H9 (cell line): ENCODE data around the gene TAAR2. TPM values are rescaled to one million over a fixed set of nuclear protein-coding genes. Genes with fewer than 3 reads are reported as not detected.

Source experiments
- DNase-seq: peaks from one replicate; pipeline ENCODE4 v3.0.0-alpha.2; 2017
- H2AFZ ChIP-seq: one replicate; pipeline ENCODE4 v1.6.1; 2013; ENCODE audit warnings: mild to moderate bottlenecking, low read length, control low read depth, moderate library complexity
- H2AK5ac ChIP-seq: 2 replicates; pipeline ENCODE4 v1.6.1; 2013; ENCODE audit warnings: low read length, control low read depth, mixed read lengths; ENCODE audit not compliant: insufficient read length
- H2BK120ac ChIP-seq: one replicate; pipeline ENCODE4 v1.6.1; 2013; ENCODE audit warnings: low read depth, mild to moderate bottlenecking, low read length, control low read depth, inconsistent platforms; ENCODE audit not compliant: poor library complexity, severe bottlenecking
- H2BK12ac ChIP-seq: 2 replicates; pipeline ENCODE4 v1.6.1; 2013; ENCODE audit warnings: low read length, control low read depth, mixed read lengths, low read depth; ENCODE audit not compliant: insufficient read length
- H2BK15ac ChIP-seq: 2 replicates; pipeline ENCODE4 v1.6.1; 2013; ENCODE audit warnings: low read depth, low read length, control low read depth
- H2BK20ac ChIP-seq: one replicate; pipeline ENCODE4 v1.6.1; 2013; ENCODE audit warnings: low read depth, mild to moderate bottlenecking, low read length, control low read depth, inconsistent platforms; ENCODE audit not compliant: poor library complexity, severe bottlenecking
- H2BK5ac ChIP-seq: 2 replicates; pipeline ENCODE4 v1.6.1; 2013; ENCODE audit warnings: low read length, control low read depth, mixed read lengths; ENCODE audit not compliant: insufficient read length
- H3K14ac ChIP-seq: 2 replicates; pipeline ENCODE4 v1.6.1; 2013; ENCODE audit warnings: low read length, control low read depth; ENCODE audit not compliant: insufficient read depth
- H3K18ac ChIP-seq: 2 replicates; pipeline ENCODE4 v1.6.1; 2013; ENCODE audit warnings: low read depth, mild to moderate bottlenecking, mixed read lengths, low read length, control low read depth; ENCODE audit not compliant: insufficient read length
- H3K23ac ChIP-seq: 2 replicates; pipeline ENCODE4 v1.6.1; 2013; ENCODE audit warnings: low read length, control low read depth, mixed read lengths, low read depth; ENCODE audit not compliant: insufficient read length
- H3K23me2 ChIP-seq: 2 replicates; pipeline ENCODE4 v1.6.1; 2013; ENCODE audit warnings: low read depth, mild to moderate bottlenecking, mixed read lengths, low read length, control low read depth; ENCODE audit not compliant: insufficient read length, poor library complexity, severe bottlenecking
- H3K27ac ChIP-seq: 2 replicates; pipeline ENCODE4 v1.5.1; 2013; ENCODE audit warnings: low read length, control low read depth, mixed read lengths, low read depth; ENCODE audit not compliant: insufficient read length
- H3K27me3 ChIP-seq: 2 replicates; pipeline ENCODE4 v1.6.1; 2013; ENCODE audit warnings: low read length, control low read depth, inconsistent platforms; ENCODE audit not compliant: insufficient read depth
- H3K4ac ChIP-seq: 2 replicates; pipeline ENCODE4 v1.6.1; 2013; ENCODE audit warnings: low read depth, mild to moderate bottlenecking, control low read depth, inconsistent platforms, low read length, moderate library complexity
- H3K4me1 ChIP-seq: 2 replicates; pipeline ENCODE4 v1.6.1; 2013; ENCODE audit warnings: low read length, control low read depth, inconsistent platforms; ENCODE audit not compliant: insufficient read depth
- H3K4me2 ChIP-seq: 2 replicates; pipeline ENCODE4 v1.6.1; 2013; ENCODE audit warnings: low read length, control low read depth, mixed read lengths; ENCODE audit not compliant: insufficient read length, insufficient read depth
- H3K56ac ChIP-seq: 2 replicates; pipeline ENCODE4 v1.6.1; 2013; ENCODE audit warnings: low read depth, mild to moderate bottlenecking, mixed read lengths, low read length, control low read depth; ENCODE audit not compliant: insufficient read length
- H3K79me1 ChIP-seq: 2 replicates; pipeline ENCODE4 v1.6.1; 2013; ENCODE audit warnings: low read depth, mild to moderate bottlenecking, moderate library complexity, low read length, control low read depth, inconsistent platforms; ENCODE audit not compliant: insufficient read depth, poor library complexity, severe bottlenecking
- H3K79me2 ChIP-seq: 2 replicates; pipeline ENCODE4 v1.6.1; 2013; ENCODE audit warnings: low read length, control low read depth, inconsistent platforms; ENCODE audit not compliant: insufficient read depth
- H3K9ac ChIP-seq: 2 replicates; pipeline ENCODE4 v1.6.1; 2013; ENCODE audit warnings: low read length, control low read depth, mixed read lengths; ENCODE audit not compliant: insufficient read length; ENCODE audit errors: extremely low read depth
- H3K9me3 ChIP-seq: one replicate; pipeline ENCODE4 v1.6.1; 2013; ENCODE audit warnings: low read depth, low read length, inconsistent platforms; ENCODE audit not compliant: control insufficient read depth
- H3T11ph ChIP-seq: one replicate; pipeline ENCODE4 v1.6.1; 2013; ENCODE audit warnings: mild to moderate bottlenecking, low read length, control low read depth, inconsistent platforms
- H4K20me1 ChIP-seq: one replicate; pipeline ENCODE4 v1.6.1; 2013; ENCODE audit not compliant: control insufficient read depth, insufficient read length, insufficient read depth
- H4K5ac ChIP-seq: 2 replicates; pipeline ENCODE4 v1.6.1; 2013; ENCODE audit warnings: low read depth, mild to moderate bottlenecking, mixed read lengths, low read length, control low read depth; ENCODE audit not compliant: insufficient read length
- H4K8ac ChIP-seq: replicated peaks from 2 replicates; pipeline ENCODE4 v1.6.1; 2013; ENCODE audit warnings: low read length, control low read depth, mixed read lengths, low read depth; ENCODE audit not compliant: insufficient read length
- H4K91ac ChIP-seq: 2 replicates; pipeline ENCODE4 v1.6.1; 2013; ENCODE audit warnings: low read depth, mild to moderate bottlenecking, moderate library complexity, mixed read lengths, low read length, control low read depth; ENCODE audit not compliant: insufficient read length
- H3K27ac Mint-ChIP-seq, 3 experiments: 2 replicates in 2 of 3; 3 replicates in 1 of 3; pipeline ENCODE4 v1.8.0; 2020 to 2021; ENCODE audit warnings: mixed read lengths in 3 of 3, mild to moderate bottlenecking in 1 of 3, moderate library complexity in 1 of 3
- H3K27me3 Mint-ChIP-seq: 2 replicates; pipeline ENCODE4 v1.8.0; 2021; ENCODE audit warnings: low read depth, mild to moderate bottlenecking, moderate library complexity, mixed read lengths
- H3K36me3 Mint-ChIP-seq, 3 experiments: 2 replicates in 2 of 3; 3 replicates in 1 of 3; pipeline ENCODE4 v1.8.0; 2020 to 2021; ENCODE audit warnings: low read depth in 3 of 3, mixed read lengths in 3 of 3; ENCODE audit not compliant: insufficient read depth in 1 of 3
- H3K4me1 Mint-ChIP-seq, 2 experiments: 2 replicates each; pipeline ENCODE4 v1.8.0; 2020; ENCODE audit warnings: mixed read lengths in 2 of 2
- H3K4me3 Mint-ChIP-seq, 2 experiments: 2 replicates in 1 of 2; 3 replicates in 1 of 2; pipeline ENCODE4 v1.8.0; 2020 to 2021; ENCODE audit warnings: mild to moderate bottlenecking in 2 of 2, mixed read lengths in 2 of 2, moderate library complexity in 1 of 2
- H3K9me3 Mint-ChIP-seq, 2 experiments: 2 replicates in 1 of 2; 3 replicates in 1 of 2; pipeline ENCODE4 v1.8.0; 2020; ENCODE audit warnings: mild to moderate bottlenecking in 2 of 2, mixed read lengths in 2 of 2, moderate library complexity in 1 of 2
- WGBS: extraction: QIAGEN DNeasy Blood & Tissue Kit; methylation state at CpG from one replicate; pipeline ENCODE4 v1.1.7; 2013; ENCODE audit warnings: missing lambda C conversion rate, low lambda C conversion rate, mixed read lengths; ENCODE audit not compliant: insufficient read length; ENCODE audit errors: extremely low coverage; 5-methylcytosine and 5-hydroxymethylcytosine counted together
- total RNA-seq: library from RNA; stranded (reverse); gene quantifications from 2 replicates; pipeline ENCODE4 v1.2.1, GENCODE V29; 2021
- TF ChIP-seq, protein P1 (sequence below): fragments of 200-600 bp; sonication (generic); conservative IDR thresholded peaks from 3 replicates; pipeline ENCODE4 v1.8.0; 2021; ENCODE audit warnings: antibody characterized with exemption, mild to moderate bottlenecking

The TAAR2 gene
- total RNA-seq, 1 experiment from 2014 or later: not detected

DNA sequence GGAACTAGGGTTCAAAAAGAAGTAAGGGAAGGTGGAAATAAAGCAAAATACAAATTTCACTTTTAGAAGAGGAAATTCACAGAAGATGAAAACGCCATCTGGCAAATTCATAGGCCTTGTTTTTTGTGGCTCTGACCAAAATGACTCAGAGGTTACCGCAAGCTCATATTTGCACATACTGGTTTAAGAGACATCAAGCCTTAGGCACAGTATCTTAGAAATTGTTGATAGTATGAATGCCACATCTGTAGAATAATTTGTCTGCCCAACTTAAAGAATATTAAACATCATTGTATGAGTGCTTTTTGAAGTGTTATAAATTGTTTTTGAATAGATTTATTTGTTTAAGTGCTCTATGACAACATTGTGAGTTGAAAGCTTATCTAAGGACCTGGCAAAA is 24.3 kb upstream of the TAAR2 start:
- WGBS: no CpG with 5 or more reads among the region's 2 CpGs
- H3K4me1 ChIP-seq: no peaks in the 10 kb centered on the region
- H3K23me2 ChIP-seq: no peaks in the 10 kb centered on the region
- H4K8ac ChIP-seq: no peak overlapping the region
- no peak overlapping the region for H3T11ph ChIP-seq
- H2BK20ac ChIP-seq: no peak overlapping the region
- H2BK120ac ChIP-seq: no peak overlapping the region
- H3K4me1 Mint-ChIP-seq: no peaks in the 10 kb centered on the region
- H3K18ac ChIP-seq: no peak overlapping the region
- no peaks in the 10 kb centered on the region for H3K79me1 ChIP-seq
- no peak overlapping the region for H3K14ac ChIP-seq
- no peaks in the 10 kb centered on the region for H3K9me3 Mint-ChIP-seq
- H3K4me2 ChIP-seq: no peak overlapping the region
- no peak overlapping the region for H4K91ac ChIP-seq
- no peak overlapping the region for H3K27ac ChIP-seq
- H3K79me2 ChIP-seq: no peaks in the 10 kb centered on the region
- H3K9ac ChIP-seq: no peak overlapping the region
- H4K5ac ChIP-seq: no peak overlapping the region
- no peaks in the 10 kb centered on the region for H4K20me1 ChIP-seq
- no peaks in the 10 kb centered on the region for H3K36me3 Mint-ChIP-seq
- no peaks in the 10 kb centered on the region for H3K27me3 ChIP-seq
- no peak overlapping the region for H2BK5ac ChIP-seq
- no peak overlapping the region for H2AK5ac ChIP-seq
- no peak overlapping the region for H2BK15ac ChIP-seq
- no peak overlapping the region for H3K56ac ChIP-seq
- H3K23ac ChIP-seq: no peak overlapping the region
- no peaks in the 10 kb centered on the region for H3K27me3 Mint-ChIP-seq
- H3K4me3 Mint-ChIP-seq: no peak overlapping the region
- no peaks in the 10 kb centered on the region for H3K9me3 ChIP-seq
- H2AFZ ChIP-seq: no peak overlapping the region
- no peak overlapping the region for H2BK12ac ChIP-seq
- TF ChIP-seq, protein P1, sequence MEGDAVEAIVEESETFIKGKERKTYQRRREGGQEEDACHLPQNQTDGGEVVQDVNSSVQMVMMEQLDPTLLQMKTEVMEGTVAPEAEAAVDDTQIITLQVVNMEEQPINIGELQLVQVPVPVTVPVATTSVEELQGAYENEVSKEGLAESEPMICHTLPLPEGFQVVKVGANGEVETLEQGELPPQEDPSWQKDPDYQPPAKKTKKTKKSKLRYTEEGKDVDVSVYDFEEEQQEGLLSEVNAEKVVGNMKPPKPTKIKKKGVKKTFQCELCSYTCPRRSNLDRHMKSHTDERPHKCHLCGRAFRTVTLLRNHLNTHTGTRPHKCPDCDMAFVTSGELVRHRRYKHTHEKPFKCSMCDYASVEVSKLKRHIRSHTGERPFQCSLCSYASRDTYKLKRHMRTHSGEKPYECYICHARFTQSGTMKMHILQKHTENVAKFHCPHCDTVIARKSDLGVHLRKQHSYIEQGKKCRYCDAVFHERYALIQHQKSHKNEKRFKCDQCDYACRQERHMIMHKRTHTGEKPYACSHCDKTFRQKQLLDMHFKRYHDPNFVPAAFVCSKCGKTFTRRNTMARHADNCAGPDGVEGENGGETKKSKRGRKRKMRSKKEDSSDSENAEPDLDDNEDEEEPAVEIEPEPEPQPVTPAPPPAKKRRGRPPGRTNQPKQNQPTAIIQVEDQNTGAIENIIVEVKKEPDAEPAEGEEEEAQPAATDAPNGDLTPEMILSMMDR: no peak
- no peak overlapping the region for H3K4ac ChIP-seq
- H3K27ac Mint-ChIP-seq: no peak overlapping the region
- no peak for DNase-seq
